Esophagus muscularis mucosa (tissue), 4 donors: ENCODE measurements around the gene NCEH1. TPM values are rescaled to one million over a fixed set of nuclear protein-coding genes. Genes with fewer than 3 reads are reported as not detected.

Source experiments
- DNase-seq: peaks from one replicate; pipeline ENCODE4 v3.0.0-alpha.2; 2017; ENCODE audit errors: extremely low spot score
- H3K27ac ChIP-seq, 4 donors: fragments of 200-600 bp; sonication (generic); replicated peaks in 1 of 4; 1 replicate in 3 of 4; 2 replicates in 1 of 4; pipeline ENCODE4 v1.5.1; 2016 to 2019; ENCODE audit warnings: mild to moderate bottlenecking in 1 of 4
- H3K27me3 ChIP-seq, 4 donors: fragments of 200-600 bp; sonication (generic); one replicate each; pipeline versions ENCODE4 v1.5.1 to v1.6.0; 2016 to 2019
- H3K36me3 ChIP-seq, 4 donors: fragments of 200-600 bp; sonication (generic); one replicate each; pipeline ENCODE4 v1.5.1; 2016 to 2019
- H3K4me1 ChIP-seq, 4 donors: fragments of 200-600 bp; sonication (generic); one replicate each; pipeline ENCODE4 v1.5.1; 2016 to 2019
- H3K4me3 ChIP-seq, 4 donors: fragments of 200-600 bp; sonication (generic); 1 replicate in 2 of 4; 2 replicates in 2 of 4; pipeline ENCODE4 v1.5.1; 2016 to 2019; ENCODE audit warnings: mild to moderate bottlenecking in 4 of 4, moderate library complexity in 1 of 4
- H3K9me3 ChIP-seq, 4 donors: fragments of 200-600 bp; sonication (generic); 1 replicate in 3 of 4; 2 replicates in 1 of 4; pipeline ENCODE4 v1.5.1; 2016 to 2019
- EP300 ChIP-seq: sonication (generic); formaldehyde crosslinking; IDR thresholded peaks from one replicate; pipeline ENCODE4 v1.6.1; 2017; ENCODE audit warnings: antibody characterized with exemption
- POLR2A ChIP-seq: fragments of 450-650 bp; IDR thresholded peaks from one replicate; pipeline ENCODE4 v1.6.1; 2017; ENCODE audit warnings: antibody characterized with exemption, moderate library complexity, mild to moderate bottlenecking, low read depth
- POLR2AphosphoS5 ChIP-seq, 2 donors: sonication (generic); formaldehyde crosslinking; IDR thresholded peaks; one replicate each; pipeline ENCODE4 v1.6.1; 2017; ENCODE audit warnings: antibody characterized with exemption in 2 of 2
- WGBS: methylation state at CpG from one replicate; pipeline ENCODE4 v1.1.5; 2018; 5-methylcytosine and 5-hydroxymethylcytosine counted together
- intact Hi-C: fragments of 100-400 bp; cut with DNase I; formaldehyde crosslinking; loops from one replicate; pipeline ENCODE4 v1.15.1; 2023
- total RNA-seq, 4 donors: library from RNA; depleted of rRNA; stranded (reverse); fragments of >200 nt; gene quantifications; one replicate each; pipeline versions ENCODE4 v1.1.0 to v1.2.1, GENCODE V29; 2016
- TF ChIP-seq, protein P1 (sequence below), 3 experiments: fragments of 200-600 bp in 2 of 3; fragments of 450-650 bp in 1 of 3; sonication (generic) in 2 of 3; IDR thresholded peaks; one replicate each; pipeline ENCODE4 v1.5.1; 2017 to 2019; ENCODE audit warnings: antibody characterized with exemption in 3 of 3, mild to moderate bottlenecking in 2 of 3, moderate library complexity in 1 of 3

The NCEH1 gene
- total RNA-seq, 4 donors from 2014 or later: 3.0 to 11.6 (median 3.7) TPM

DNA sequence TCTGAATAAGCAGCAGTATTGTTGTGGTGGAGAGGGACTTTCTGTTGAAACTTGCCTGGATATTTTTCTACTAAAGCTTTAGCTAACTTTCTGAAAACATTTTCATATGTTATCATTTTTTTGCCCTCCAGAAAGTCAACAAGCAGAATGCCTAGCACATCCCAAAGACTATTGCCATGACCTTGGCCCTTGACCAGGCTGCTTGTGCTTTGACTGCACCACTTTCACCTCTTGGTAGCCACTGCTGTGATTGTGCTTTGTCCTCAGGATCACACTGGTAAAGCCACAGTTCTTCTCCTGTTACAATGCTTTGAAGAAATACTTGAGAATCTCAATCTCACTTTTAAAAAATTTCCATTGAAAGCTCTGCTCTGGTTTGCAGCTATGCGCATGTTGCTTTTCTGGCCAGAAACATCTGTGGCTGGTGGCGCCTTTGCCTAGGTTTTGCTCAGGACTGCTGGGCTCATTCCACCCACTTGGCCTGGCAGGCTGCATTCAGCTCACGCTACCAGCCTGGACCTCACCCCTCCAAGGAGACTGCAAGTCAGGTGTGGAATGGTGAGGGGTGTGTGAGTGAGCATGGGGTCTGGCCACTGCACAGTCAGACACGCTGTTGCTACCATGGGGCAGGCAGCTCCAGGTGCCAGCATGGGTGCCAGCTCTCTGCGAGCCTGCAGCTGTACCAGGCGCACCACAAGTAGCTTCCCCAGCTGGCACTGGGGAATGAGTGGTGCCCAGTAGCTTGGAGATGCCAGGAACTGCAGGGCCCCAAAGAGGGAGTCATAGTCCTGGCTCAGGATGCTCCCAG is 97.8 kb downstream of the NCEH1 start:
- WGBS: 100% methylated on average over 2 of the region's 6 CpGs
- DNase-seq: peak; percentile 80
- Histone ChIP-seq H3K27ac (no peak overlapping the region), H3K36me3 (no peaks in the 10 kb centered on the region), H3K27me3 (no peaks in the 10 kb centered on the region), H3K4me1 (peaks cover 8 to 23% (median 18%) of the 10 kb centered on the region in 4 donors), H3K4me3 (no peak overlapping the region), H3K9me3 (no peaks in the 10 kb centered on the region)
- intact Hi-C loops: no loop called here
- TF ChIP-seq POLR2AphosphoS5 (IDR thresholded peaks at IDR 0.05) (no peak), EP300 (no peak), POLR2A (no peak)
- TF ChIP-seq, protein P1, sequence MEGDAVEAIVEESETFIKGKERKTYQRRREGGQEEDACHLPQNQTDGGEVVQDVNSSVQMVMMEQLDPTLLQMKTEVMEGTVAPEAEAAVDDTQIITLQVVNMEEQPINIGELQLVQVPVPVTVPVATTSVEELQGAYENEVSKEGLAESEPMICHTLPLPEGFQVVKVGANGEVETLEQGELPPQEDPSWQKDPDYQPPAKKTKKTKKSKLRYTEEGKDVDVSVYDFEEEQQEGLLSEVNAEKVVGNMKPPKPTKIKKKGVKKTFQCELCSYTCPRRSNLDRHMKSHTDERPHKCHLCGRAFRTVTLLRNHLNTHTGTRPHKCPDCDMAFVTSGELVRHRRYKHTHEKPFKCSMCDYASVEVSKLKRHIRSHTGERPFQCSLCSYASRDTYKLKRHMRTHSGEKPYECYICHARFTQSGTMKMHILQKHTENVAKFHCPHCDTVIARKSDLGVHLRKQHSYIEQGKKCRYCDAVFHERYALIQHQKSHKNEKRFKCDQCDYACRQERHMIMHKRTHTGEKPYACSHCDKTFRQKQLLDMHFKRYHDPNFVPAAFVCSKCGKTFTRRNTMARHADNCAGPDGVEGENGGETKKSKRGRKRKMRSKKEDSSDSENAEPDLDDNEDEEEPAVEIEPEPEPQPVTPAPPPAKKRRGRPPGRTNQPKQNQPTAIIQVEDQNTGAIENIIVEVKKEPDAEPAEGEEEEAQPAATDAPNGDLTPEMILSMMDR (IDR thresholded peaks at IDR 0.05): no peak

DNA sequence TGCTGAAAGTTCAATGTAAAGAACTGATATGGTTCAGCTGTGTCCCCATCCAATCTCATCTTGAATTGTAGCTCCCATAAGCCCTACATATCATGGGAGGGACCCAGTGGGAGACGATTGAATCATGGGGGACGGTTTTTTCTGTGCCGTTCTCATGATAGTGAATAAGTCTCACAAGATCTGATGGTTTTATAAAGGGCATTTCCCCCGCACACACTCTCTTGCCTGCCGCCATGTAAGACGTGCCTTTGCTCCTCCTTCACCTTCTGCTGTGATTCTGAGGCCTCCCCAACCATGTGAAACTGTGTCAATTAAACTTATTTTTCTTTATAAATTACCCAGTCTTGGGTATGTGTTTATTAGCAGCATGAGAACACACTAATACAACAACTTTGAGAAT is 101.1 kb downstream of the NCEH1 start:
- intact Hi-C loops: no loop called here
- DNase-seq: peak; percentile 70
- TF ChIP-seq, protein P1 (IDR thresholded peaks at IDR 0.05): no peak
- TF ChIP-seq POLR2A (no peak), EP300 (no peak), POLR2AphosphoS5 (IDR thresholded peaks at IDR 0.05) (no peak)

DNA sequence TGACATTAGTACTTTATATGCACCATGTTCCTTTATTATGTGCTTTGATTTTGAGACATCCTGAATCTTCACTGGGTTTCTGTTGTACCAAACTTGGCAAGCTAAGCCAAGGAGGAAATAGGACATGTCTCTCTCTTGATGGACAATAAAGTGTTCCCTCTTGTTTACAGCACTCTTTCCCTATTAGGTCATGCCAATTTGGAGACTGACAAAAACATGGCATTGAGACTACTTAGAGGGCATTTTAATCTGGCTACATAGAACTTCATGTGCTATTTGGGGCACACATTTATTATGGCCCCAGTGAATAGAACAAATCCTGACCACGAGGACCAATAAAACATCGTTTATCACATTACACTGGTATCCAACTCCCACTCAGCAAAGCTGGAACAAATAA is 102.3 kb downstream of the NCEH1 start:
- 76% methylated on average over 2 of the region's 2 CpGs for WGBS
- intact Hi-C loops: no loop called here
- Histone ChIP-seq H3K9me3 (no peaks in the 10 kb centered on the region), H3K4me1 (peaks cover 3 to 14% (median 11%) of the 10 kb centered on the region in 4 donors), H3K36me3 (no peaks in the 10 kb centered on the region), H3K4me3 (no peak overlapping the region), H3K27ac (peak overlapping the region in 1 of 4 donors; percentile 42), H3K27me3 (no peaks in the 10 kb centered on the region)
- TF ChIP-seq EP300: no peak
- TF ChIP-seq POLR2AphosphoS5 (IDR thresholded peaks at IDR 0.05): no peak
- TF ChIP-seq, protein P1 (IDR thresholded peaks at IDR 0.05): no peak
- no peak for DNase-seq

More for the DNA sequence above, 101.1 kb downstream of the NCEH1 start:
- H3K36me3 ChIP-seq: no peaks in the 10 kb centered on the region
- no peaks in the 10 kb centered on the region for H3K9me3 ChIP-seq
- peaks cover 3 to 18% (median 12%) of the 10 kb centered on the region in 4 donors for H3K4me1 ChIP-seq
- 91% methylated on average over 6 of the region's 6 CpGs for WGBS
- no peaks in the 10 kb centered on the region for H3K27me3 ChIP-seq
- no peak overlapping the region for H3K4me3 ChIP-seq
- peak overlapping the region in 2 of 4 donors; percentile 5 to 20 for H3K27ac ChIP-seq

DNA sequence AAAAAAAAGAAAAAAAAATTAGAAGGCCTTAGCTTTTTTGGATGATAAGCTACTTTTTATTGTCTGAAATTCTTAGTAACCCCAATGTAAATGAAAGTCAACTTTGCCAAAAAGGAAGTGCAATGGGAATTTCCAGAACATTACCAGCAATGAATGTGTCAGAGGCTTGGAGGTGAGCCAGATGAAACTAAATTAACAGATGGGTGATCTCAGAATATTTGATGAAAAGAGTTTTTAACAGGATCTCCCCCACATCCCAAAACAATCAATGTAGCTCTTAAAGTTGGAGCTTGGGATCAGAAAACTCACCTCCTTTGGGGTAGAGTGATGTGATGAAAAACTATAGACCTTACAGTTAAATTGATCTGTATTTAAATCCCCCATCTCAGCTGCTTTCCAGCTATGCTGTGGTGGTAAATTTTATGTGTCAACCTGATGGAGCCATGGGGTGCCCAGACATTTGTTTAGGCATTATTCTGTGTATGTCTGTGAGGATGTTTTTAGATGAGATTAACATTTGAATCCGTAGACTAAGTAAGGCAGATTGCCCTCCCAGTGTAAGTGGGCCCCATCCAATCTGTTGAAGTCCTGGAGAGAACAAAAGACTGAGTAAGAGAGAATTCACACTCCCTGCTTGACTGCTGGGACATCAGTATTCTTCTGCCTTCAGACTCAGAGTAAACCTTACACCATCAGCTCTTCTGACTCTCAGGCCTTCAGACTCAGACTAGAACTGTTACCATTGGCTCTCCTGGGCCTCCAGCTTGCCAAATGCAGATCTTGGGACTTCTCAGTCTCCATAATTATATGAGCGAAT is 103.4 kb downstream of the NCEH1 start:
- Histone ChIP-seq H3K27ac (peak overlapping the region; percentile 29 to 41 (median 34)), H3K4me1 (peaks cover 3 to 14% (median 11%) of the 10 kb centered on the region in 4 donors), H3K9me3 (no peaks in the 10 kb centered on the region), H3K36me3 (no peaks in the 10 kb centered on the region), H3K27me3 (no peaks in the 10 kb centered on the region), H3K4me3 (no peak overlapping the region)
- WGBS: 50% methylated on average over 2 of the region's 2 CpGs
- TF ChIP-seq POLR2AphosphoS5 (IDR thresholded peaks at IDR 0.05) (no peak), POLR2A (no peak), EP300 (no peak)
- TF ChIP-seq, protein P1 (IDR thresholded peaks at IDR 0.05): no peak
- peak; percentile 60 for DNase-seq
- intact Hi-C loops: no loop called here
